ENCODE measurements around the gene OXNAD1.

OXNAD1 gene, protein sequence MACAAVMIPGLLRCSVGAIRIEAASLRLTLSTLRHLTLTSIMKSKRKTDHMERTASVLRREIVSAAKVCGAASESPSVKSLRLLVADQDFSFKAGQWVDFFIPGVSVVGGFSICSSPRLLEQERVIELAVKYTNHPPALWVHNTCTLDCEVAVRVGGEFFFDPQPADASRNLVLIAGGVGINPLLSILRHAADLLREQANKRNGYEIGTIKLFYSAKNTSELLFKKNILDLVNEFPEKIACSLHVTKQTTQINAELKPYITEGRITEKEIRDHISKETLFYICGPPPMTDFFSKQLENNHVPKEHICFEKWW

DNA sequence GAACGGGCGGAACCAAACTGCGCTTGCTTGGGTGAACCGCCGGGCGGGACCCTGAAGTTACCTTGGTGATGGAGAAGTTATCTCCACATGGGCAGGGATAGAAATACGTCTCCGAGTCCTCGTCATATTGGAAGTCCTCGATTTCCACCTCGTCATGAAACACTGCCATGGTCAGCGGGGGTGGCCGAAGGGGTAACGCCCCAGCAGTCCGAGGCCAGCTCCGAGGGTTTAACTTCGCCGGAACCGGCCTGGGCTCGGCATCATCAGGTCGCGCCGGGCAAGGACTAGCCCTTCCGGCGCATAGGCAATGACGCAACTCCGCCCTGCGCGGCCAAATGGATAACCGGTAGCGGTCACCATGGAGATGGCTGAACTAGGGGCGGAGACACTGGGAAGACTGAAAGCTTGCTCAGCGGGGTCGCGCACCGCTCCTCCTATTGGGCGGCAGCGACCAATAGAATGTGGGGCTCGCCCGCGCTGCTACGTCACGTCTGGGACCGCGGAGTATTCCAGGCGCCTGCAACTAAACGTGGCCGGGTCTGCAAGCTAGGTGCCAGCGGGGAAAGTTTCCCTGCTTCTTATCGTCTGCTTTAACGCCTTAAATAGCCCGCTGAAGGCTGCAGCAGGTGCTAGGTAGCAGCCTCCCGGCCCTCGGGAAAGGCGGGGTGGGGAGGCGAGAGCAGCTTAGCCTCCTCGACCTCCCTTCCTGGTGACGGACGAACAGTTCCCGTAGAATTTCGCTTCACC is at the start of gene OXNAD1, which contains the start of gene DPH3:
Gene OXNAD1 (plus strand): TSS at position 505 of the 747 bp plus-strand sequence. CDS start 5,741 bp downstream, outside the sequence.
Gene DPH3 (minus strand): TSS at position 236 of the 747 bp plus-strand sequence. CDS start 67 bp downstream, at position 169.
- peak; percentile 99 for DNase-seq (ENCODE audit: low read depth)

DNA sequence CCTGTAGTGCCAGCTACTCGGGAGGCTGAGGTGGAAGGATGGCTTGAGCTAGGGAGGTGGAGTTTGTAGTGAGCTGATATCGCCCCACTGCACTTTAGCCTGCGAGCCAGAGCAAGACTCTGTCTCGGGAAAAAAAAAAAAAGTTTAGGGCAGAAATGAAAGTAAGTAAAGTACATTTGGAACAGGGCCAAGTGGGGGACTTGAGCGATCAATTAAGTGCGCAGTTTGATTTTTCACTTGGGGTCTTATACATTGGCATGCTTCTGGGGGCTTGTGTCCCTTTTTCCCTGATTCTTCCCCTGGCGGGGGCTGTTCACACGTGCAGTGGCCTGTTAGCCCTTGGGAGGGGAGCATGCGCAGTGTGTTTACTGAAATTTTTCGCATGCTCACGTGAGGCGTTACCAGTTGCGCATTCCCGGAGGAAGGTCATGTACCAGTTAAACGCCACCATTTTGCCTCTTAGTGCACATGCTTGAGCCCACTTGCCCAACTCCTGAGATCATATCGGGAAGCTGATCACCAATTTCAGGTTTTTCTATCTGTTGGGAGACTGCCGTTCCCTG is 48.6 kb upstream of the OXNAD1 start:
- no peak for DNase-seq (ENCODE audit: low read depth)

DNA sequence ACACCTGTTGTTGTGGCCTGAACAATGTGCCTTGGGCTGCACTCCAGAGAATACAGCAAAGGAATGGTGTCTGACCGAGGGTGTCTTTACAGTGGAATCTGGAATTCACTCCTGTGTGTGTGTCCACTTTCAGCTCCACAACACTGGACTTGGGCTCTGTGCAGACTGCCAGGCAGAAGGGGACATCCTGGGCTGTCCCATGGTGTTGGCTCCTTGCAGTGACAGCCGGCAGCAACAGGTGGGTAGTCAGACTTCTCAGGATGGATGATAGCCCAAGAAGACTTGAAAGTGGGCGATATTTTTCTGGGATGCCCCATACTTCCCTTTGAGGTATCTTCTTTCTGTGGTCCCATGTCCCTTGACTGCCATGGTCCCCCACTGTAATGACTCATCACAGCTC is 45.2 kb upstream of the OXNAD1 start:
- DNase-seq (ENCODE audit: low read depth) = no peak

DNA sequence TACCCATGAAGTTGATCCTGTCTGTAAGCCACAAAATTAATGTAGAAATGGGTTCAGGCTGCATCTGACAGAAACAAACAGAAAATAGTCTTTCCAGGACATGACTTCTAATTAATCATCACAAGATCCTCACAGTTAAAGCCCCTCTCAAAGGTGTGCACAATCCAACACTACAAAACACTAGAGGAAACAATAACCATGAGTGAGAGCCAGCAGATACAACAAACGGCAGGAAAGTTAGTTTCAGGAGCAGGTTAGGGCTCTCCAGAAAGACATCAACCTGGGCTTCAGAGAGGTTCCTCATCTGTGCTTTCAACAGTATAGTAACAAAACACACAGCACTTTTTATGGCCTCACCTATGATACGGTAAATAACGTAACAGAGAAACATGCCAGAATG is 43.0 kb upstream of the OXNAD1 start:
- DNase-seq (ENCODE audit: low read depth) = no peak

DNA sequence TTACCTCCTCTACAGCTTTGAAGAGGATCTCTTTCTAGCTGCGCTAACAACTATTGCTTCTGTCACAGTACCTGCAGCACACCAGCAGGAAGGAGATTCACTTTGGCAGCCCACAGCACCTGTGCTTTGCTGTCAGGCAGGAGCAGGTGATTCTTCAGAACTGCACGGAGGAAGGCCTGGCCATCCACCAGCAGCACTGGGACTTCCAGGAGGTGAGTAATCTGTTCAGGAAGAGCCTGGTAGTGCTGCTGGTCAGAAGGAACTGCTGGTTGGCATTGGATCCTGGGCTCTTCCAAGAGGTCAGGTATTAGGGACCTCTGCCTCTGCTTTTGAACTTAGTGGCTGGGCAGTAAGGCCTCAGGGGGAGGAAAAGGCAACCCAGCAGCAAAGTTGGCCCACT is 42.5 kb upstream of the OXNAD1 start:
- no peak for DNase-seq (ENCODE audit: low read depth)

DNA sequence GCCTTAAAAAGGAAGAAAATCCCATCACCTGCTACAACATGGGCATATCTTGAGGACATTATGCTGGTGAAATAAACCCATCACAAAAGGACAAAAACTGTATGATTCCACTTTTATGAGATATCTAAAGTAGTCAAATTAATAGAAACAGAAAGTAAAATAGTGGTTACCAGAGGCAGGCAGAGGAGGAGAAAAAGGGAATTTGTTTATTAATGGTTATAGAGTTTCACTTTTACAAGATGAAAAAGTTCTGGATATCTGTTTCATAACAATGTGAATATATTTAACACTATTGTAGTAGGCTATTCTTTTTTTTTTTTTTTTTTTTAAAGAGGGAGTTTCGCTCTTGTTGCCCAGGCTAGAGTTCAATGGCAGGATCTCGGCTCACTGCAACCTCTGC is 40.7 kb upstream of the OXNAD1 start:
- no peak for DNase-seq (ENCODE audit: low read depth)

DNA sequence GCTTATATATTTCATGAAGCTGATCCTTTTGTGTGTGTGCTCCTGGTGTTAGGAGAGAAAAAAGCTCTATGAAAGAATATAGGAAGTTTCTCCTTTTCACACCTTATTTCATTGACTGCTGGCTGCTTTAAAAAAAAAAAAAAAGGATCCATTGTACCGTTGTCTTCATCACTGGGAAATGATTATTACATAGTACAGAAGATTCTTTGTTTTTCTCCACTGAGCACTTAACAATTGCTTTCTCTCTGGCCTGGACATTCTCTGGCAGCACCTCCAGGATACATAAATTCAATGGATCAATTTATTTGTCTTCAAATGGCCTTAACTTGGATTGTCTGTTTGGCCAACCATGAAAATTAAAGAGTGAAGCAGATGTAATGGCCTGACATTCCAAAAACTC is 37.4 kb upstream of the OXNAD1 start:
- DNase-seq (ENCODE audit: low read depth) = no peak

DNA sequence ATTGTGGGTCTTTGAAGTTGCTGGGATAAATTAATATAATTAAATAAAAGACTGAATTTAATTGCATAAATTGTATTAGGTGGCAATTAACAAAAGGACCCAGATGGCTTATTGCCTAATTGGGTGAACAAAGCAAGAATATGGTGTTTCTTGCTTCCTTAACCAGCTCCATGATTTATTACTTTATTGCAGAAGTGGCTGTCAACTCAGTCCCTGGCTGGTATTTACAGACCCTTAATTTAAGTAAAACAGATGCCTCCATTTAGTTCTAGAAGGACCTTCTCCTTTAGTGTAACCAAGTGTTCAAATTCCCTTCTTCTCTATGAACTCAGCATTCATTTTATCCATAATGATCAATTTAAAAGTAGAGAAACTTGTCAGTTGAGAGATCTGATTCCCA is 35.3 kb upstream of the OXNAD1 start:
- no peak for DNase-seq (ENCODE audit: low read depth)

DNA sequence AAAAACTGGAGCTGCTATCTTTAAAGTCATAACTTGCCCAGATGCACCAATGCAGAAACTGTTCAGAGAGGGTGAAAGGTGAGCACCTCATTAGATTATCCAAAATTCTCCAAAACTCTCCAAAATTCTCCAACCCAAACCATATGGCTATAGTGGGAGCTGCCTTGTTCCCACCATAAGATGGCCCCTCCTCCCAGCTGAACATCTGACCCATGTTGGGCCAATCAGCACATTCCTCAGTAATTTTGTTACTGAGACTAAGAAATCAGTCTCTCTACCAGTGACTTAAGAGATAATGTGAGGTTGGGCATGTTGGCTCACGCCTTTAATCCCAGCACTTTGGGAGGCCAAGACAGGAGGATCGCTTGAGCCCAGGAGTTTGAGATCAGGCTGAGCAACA is 33.0 kb upstream of the OXNAD1 start:
- DNase-seq (ENCODE audit: low read depth) = no peak

DNA sequence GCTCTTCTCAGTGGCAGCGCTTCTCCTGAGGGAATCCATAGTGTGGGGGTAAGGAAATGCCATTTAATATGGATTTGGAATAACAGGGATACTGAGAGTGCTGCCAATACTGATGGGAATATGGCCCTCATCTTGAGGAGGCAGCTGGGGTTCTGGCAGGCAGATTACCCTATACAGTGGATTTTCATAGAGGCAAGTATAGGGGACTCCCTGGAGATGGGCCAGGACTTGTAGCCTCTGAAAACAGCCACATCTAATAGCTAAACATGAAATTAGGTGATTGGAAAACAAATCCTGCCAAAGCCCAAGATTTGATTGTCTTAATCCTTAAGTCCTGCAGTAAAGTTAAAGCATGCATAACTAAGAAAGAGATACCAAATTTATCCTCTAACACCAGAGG is 31.2 kb upstream of the OXNAD1 start:
- DNase-seq (ENCODE audit: low read depth) = no peak

DNA sequence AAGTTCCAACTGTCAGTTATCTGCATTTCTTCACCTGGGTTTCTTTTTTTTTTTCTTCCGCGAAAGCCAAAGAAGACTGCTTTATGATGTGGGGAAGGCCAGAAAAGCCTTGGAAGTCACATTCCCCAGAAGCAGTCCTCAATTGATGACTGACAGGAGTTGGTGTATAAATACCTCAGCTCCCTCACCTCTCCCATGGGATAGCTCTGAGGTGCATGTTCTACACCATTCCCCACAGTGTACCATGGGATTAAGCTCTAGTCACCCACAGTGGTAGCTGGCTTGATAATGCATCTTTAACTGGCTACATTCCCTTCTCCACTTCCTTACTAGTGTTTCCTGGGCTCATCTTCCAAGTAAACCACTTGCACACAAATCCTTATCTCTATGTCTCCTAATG is 30.7 kb upstream of the OXNAD1 start:
- DNase-seq (ENCODE audit: low read depth) = no peak

DNA sequence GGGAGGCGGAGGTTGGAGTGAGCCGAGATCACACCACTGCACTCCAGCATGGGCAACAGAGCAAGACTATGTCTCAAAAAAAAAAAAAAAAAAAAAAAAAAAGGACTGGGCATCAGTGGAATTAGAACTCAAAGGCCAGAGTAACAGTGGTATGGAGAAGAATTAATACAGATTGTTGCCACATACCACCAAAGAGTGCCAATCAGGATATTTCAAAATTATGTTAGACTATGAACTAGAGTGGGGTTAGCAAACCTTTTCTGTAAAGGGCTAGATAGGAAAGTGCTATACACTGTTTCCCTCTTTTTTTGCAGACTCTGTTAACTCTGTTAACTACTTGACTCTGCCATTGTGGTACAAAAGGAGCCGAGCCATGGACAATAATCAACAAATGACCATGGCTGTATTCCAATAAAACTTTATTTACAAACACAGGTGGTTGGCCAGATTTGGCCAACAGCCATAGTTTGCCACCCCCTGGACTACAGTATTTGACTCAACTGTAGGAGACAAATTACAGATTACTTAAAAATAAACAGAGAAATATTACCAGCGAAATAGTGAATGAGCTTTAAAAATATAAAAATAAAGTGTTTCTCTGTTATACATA is 28.9 kb upstream of the OXNAD1 start:
- no peak for DNase-seq (ENCODE audit: low read depth)

DNA sequence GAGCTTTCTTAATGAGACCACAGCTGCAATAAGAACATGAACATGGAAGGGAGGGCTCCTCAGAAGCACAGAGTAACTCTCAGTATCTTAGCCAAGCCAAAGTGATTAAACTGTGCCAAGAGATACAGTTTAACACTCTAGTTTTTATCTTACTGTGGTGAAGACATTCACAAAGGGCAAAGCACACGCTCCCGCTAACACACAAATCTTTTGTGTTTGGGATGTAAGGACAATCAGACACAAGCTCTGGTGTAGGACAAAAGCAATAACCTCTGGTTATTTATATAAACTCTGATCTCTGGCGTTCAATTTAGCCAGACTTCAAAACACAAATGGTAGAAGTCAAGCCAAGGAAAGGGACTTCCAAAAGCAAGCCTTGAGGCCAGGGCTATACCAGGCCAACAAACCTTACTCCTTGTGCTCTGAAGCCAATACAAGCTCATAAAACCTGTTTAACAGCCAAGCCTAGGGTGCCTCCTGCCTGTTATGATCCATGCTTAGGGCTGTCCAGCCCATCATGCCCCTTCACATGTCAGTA is 28.1 kb upstream of the OXNAD1 start:
- no peak for DNase-seq (ENCODE audit: low read depth)

DNA sequence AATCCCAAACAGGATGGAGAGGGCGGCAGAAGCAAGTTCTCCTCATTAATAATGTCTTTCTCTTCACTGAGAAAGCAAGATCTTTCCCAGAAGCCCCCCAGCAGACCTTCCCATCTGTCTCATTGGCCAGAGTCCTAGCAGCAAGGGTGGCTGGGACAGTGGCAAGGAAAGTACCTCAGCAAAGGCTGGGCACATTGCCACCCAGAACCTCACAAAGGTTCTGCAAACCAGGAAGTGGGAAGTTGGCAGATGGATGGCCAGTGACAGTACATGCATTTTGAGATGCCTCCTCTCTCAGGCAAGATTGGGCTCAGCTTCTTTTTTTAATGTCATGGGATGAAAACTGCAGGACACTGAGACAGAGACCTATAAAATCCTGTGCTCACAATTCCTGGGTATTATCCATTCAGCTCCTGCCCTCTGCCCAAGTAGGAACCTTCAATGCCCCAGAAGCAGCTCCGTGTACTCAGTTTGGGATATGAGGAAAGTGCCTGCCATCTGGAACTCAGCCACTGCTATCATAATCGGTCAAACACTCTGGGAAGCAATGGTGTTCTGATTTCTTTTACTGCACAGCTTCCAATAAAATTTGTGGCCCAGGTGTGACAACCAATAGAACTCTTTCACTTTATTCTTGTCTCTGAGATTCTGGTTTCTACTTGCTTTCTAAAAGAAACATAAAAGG is 25.8 kb upstream of the OXNAD1 start:
- no peak for DNase-seq (ENCODE audit: low read depth)

DNA sequence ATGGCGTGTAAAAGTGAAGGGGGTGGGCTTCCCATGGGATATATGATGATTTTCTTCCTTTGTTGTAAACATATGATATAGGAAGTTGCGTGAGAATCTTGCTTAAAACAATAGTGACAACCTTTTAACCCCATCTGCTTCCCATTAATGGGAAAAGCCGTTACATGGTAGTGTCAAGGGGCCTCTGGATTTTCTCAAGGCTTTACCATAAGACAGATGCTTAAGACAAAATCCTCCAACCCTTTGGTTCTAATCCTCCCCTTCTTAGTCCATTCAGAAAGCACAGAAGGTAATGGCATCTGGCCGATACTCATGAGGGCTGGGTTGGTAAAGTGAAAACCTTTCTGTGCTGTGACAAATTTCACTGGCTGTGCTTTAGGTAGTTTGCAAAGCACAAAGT is 25.2 kb upstream of the OXNAD1 start:
- no peak for DNase-seq (ENCODE audit: low read depth)

DNA sequence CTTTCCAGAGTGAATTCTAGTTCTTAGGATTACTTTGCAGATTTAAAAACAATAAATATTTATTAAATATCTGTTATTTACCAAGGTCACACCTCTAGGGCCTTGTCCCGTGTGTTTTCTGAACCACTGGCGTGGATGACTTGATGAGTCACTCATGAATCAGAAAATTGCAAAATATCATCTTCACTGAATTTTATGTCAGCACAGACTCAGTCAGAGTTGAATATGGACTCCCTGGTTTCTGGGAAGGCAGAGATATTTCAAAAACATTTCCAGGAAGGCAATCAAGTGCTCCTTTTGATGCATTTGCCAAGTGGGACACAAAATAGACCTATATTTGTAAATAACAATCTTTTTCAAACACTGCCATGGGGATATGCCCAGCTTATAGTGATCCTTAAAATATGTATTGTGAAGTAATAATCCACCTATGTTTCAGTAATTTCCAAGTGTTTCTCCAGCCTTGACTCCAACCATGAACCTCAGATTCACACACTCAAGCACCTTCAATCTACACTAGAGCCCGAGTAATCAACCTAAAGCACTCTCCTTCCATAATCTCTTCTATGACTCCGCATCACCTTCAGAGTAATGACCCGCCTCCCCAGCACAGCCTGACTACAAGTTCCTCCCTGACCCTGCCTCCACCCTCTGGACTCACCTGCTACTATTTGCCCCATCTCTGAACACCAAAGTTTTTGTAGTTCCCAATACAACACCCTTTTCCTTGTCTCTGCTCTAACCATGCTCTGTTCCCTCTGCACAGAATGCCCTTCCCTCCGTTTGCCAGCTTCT is 24.6 kb upstream of the OXNAD1 start:
- no peak for DNase-seq (ENCODE audit: low read depth)

DNA sequence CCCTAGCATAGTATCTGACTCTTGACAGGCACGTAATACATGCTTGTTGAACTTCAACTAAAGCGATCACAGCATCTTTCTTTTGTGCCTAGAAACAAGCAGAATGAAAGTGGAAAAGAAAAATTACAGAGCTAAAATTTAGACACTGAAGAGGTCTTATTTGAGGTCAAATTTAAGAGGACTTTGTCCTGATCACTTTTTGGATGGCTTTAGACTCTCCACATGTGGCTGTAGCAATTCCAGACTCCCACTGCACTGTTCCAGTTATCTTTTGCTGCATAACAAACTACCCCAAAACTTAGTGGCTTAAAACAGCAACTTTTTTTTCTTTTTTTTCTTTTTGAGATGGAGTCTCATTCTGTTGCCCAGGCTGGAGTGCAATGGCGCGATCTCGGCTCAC is 23.8 kb upstream of the OXNAD1 start:
- no peak for DNase-seq (ENCODE audit: low read depth)

DNA sequence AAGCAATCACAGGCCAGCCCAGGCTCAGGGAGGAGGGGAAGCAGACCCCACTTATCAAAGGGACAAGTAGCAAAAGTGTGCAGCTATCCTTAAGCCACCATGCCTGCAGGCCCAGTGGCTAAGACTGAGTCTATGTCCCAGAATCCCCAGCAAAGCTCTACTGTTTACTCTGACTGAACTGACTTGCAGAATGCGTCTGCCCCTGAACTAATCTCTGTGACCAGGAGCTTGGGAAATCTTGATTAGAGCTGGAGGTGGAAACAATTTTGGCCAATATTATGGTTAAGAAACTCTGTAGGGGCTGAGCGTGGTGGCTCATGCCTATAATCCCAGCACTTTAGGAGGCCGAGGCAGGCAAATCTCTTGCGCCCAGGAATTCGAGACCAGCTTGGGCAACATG is 22.8 kb upstream of the OXNAD1 start:
- DNase-seq (ENCODE audit: low read depth) = no peak

DNA sequence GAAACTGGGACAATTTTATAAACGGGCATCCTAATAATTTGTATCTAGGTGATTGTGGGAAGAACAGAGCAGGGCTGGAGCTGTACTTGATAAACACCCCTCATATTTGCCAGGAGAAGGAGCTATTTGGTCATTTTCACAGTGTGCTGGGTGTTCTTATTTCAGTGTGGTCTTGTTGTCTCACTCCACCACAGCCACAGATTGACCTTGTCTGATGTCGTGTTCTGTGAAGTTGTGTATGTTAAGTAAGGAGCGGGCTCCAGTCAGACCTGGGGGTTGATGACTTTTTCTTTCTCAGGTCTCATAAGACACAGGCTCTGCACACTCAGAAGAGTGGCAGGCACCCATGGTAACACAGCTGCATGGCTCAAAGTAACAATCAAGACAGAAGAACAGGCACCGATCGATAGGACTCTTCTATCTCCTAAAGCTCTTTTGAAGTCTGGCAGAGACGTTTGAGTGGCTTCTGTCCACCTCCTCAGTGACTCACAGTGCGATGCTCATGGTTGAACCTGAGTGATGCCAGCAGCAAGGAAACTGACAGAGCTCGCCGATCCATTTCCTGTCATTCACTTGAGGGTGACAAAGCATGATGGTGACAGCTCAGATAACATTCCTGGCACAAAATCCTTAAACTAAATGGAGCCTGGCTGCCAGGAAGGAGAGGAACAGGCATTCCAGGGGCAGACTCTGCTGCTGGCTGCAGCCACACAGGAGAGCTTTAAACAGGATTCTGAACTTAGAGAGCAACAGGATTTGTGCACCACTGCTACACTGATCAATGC is 21.1 kb upstream of the OXNAD1 start:
- no peak for DNase-seq (ENCODE audit: low read depth)

DNA sequence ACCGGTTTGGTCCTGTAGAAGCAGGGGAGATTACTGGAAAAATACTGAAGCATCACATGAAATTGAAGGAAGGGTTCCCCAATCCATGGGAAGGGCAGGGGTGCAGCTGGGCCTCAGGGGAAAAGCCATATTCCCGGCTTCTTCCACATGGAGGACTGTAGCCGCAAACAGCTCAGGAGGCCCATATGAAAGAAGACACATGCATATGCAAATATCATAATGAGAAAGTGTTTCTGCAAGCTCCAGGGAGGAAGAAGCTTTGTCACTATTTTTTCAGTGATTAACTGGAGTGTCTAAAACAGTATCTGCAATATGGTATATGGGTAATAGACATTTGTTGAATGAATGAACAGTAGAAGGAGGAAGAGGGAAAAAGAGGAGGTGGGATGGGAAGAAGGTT is 19.4 kb upstream of the OXNAD1 start:
- no peak for DNase-seq (ENCODE audit: low read depth)
